D721Med (cell line): ENCODE data around the gene CENPN.

Experiments used
- DNase-seq: peaks from one replicate; pipeline ENCODE4 v3.0.0; 2011; ENCODE audit warnings: low spot score; ENCODE audit not compliant: insufficient read length
- FAIRE-seq: peaks from 2 replicates; lab custom pipeline; 2011; peaks lifted over from hg19 to GRCh38; lab: Jason Lieb, UNC
- TF ChIP-seq, protein P1 (sequence below): IDR thresholded peaks from 2 replicates; pipeline ENCODE4 v1.5.1; 2012; ENCODE audit warnings: mild to moderate bottlenecking, control low read depth; ENCODE audit not compliant: insufficient read depth; ENCODE audit errors: missing control alignments

Gene CENPN

DNA sequence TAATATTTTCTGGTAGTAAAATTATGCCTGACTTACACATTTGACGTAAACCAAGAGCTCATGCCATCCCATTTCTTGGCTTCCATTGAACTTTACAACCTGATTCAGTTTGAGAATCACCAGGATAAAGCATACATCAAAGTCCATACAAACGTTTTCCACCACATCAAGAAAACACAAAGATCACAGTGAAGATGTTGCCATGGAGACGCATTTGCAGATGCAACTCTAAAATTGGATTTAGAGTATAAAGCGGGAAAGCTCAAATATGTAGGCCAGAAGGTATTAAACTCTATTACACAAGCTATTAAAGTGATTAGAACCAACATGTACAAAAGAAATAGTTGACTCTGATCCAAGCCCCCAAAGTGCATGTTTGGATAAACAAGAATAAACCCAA lies 59.7 kb downstream of the CENPN start:
- TF ChIP-seq, protein P1, sequence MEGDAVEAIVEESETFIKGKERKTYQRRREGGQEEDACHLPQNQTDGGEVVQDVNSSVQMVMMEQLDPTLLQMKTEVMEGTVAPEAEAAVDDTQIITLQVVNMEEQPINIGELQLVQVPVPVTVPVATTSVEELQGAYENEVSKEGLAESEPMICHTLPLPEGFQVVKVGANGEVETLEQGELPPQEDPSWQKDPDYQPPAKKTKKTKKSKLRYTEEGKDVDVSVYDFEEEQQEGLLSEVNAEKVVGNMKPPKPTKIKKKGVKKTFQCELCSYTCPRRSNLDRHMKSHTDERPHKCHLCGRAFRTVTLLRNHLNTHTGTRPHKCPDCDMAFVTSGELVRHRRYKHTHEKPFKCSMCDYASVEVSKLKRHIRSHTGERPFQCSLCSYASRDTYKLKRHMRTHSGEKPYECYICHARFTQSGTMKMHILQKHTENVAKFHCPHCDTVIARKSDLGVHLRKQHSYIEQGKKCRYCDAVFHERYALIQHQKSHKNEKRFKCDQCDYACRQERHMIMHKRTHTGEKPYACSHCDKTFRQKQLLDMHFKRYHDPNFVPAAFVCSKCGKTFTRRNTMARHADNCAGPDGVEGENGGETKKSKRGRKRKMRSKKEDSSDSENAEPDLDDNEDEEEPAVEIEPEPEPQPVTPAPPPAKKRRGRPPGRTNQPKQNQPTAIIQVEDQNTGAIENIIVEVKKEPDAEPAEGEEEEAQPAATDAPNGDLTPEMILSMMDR: no peak
- FAIRE-seq: no peak
- no peak for DNase-seq

DNA sequence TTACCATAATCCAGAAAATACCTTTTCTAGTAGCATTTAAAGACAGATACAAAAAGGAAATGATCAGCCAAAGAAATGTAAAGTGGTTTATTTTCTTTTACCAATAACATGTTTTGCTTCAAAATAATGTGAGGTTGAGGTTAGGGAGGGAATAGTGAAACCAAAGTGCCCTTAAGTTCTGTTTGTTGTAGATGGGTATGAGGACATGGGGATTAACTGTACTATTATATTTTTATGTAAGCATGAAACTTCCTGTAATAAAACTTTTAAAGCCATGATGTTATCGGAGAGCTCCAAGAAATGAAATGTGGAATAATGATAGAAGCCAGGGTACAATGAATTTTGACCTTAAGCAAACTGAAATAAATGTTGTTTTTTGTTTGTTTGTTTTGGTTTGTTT lies 60.2 kb downstream of the CENPN start:
- TF ChIP-seq, protein P1: no peak
- no peak for FAIRE-seq
- DNase-seq: no peak

DNA sequence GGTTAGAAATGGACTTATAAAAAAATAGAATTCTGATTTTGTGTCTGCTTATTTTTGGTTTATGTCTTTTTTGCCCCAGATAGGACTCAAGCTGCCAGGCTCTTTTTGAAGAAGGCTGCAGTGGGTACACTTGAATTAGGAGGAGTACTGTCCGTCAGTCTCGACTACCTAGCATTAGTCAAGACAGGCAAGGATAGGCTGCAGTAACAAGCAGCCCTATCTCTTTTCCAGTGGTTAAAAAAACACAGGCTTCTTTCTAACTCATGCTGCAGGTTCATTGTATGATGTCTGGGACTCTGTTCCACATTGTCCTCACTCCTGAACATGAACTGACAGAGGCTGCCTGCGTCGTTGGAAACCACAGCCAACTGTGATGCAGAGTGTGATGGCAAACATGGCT lies 62.0 kb downstream of the CENPN start:
- TF ChIP-seq, protein P1: no peak
- FAIRE-seq (no peak), DNase-seq (no peak)

DNA sequence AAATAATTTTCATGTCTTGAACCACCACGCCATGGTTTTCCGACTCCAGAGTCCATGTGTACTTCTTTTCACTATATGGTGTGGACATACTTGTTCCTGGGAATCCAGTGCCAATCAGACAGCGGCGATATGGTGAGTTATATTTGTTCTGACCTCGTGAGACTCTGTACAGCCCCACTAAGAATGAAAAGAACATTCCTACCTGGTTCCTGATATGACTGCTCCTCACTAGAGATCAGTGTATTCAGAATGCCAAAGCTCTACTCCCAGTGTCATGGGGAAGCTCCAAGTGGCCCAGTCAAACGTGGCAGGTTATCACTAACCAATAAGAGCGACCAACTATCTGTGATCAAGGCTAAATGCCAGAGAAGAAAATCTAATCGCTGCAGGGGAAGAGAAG lies 64.0 kb downstream of the CENPN start:
- TF ChIP-seq, protein P1: no peak
- FAIRE-seq (no peak), DNase-seq (no peak)

DNA sequence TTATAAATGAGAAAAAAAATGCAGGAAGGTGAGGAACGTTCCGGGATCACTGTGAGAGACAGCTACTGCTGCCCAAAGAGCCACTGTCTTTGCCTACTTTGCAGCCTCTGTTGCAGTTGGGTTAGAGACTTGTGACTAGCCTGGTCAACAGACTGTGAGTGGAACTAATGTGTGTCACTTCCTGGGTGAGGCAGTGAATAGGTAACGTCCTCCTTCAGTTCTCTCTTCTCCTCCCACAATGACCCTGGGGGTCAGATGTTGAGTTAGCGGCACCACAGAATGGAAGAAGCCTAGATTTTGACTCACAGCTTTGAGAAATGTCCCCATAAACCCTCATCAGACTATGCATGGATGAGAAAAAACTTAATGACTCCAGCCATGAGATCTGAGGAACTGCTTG lies 64.8 kb downstream of the CENPN start:
- DNase-seq (no peak), FAIRE-seq (no peak)
- TF ChIP-seq, protein P1: no peak

DNA sequence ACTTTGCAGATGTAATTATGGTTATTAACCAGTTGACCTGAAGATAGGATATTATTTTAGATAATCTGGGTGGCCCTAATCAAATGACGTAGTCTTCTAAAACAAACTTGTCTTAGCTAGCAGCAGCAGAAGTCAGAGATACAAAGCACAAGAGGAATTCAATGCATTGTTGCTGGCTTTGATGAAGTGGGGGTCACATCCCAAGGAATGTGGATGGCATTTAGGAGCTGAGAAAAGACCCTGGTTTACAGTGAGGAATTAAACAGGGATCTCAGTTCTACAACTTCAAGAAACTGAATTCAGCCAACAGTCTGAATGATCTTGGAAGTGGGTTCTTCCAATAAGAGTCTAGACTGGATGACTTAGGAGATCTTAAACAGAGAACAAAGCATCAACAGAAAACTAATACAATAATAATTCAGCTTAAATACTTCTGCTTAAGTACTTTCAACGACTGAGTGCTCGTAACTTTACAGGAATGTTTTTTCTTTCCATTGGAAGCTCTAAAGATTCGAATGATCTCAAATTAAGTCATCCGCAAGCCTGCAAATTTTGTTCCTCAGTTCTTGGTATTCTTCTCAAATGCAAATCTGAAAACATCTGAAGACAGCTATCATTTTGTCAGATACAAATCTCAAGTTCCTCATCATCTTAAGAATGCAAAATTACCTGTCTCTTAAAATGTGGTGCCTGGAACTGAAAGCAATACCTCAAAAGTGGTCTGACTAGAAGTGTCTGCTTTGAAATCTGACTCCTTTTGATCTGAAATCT lies 66.7 kb downstream of the CENPN start:
- FAIRE-seq (no peak), DNase-seq (no peak)
- TF ChIP-seq, protein P1: no peak

DNA sequence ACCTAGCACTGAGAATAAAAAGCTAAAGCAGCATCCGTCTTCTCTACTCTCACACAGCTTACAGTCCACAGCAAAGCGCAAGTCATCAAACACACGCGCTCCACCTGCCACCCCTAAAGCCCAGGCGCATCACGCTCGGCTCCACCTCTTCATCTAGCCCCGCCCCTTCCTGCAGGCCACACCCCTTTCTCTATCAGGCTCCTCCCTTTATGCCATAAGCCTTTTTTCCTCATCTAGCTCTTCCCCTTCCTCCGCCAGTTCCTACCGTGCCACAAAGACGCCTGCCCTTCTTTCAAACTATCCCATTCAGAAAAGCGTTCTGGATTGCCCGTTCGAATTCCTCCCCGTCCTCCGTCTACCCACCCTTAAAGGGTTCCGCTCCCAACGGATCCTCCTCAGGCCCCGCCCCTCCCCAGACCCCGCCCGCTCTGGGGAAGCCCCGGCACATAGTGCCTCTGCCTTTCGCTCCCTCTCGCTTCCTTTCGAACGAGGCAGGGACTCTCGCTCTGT lies 69.6 kb downstream of the CENPN start:
- TF ChIP-seq, protein P1: no peak
- DNase-seq: peak; percentile 21
- FAIRE-seq: no peak
